Right lung (tissue), 5 donors: ENCODE results near the gene FGD6. TPM values are rescaled to one million over a fixed set of nuclear protein-coding genes. Genes with fewer than 3 reads are reported as not detected.
"Not testable (repeated sequence)": the region's sequence is repeated elsewhere in the genome, so short reads cannot be mapped to it uniquely, and the experiment has no call there.

Source experiments
- DNase-seq, 2 donors: peaks; one replicate each; pipeline ENCODE4 v3.0.0-alpha.2; 2013
- polyA plus RNA-seq, 5 donors: library from polyadenylated mRNA; unstranded; fragments of 120-200 nt; gene quantifications; one replicate each; pipeline versions ENCODE4 v1.2.1 to v1.2.3, GENCODE V29; 2013; ENCODE audit warnings: inconsistent platforms in 1 of 5, low replicate concordance in 1 of 5; ENCODE audit not compliant: insufficient read length in 5 of 5, insufficient read depth in 1 of 5

Gene FGD6
- polyA plus RNA-seq, 5 donors, result 9.5 to 19.9 (median 15.7) TPM

DNA sequence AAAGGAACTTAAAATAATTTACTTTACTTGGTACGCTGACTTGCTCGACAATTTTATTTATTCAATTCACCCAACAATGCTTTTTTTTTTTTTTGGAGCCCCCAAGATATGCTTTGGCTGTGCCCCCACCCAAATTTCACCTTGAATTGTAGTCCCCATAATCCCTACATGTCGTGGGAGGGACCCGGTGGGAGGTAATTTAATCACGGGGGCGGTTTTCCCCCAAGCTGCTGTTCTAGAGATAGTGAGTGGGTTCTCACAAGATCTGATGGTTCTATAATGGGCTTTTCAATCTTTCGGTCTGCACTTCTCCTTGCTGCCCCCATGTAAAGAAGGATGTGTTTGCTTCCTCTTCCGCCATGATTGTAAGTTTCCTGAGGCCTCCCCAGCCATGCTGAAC is 10.4 kb downstream of the FGD6 start:
- DNase-seq, result no peak

DNA sequence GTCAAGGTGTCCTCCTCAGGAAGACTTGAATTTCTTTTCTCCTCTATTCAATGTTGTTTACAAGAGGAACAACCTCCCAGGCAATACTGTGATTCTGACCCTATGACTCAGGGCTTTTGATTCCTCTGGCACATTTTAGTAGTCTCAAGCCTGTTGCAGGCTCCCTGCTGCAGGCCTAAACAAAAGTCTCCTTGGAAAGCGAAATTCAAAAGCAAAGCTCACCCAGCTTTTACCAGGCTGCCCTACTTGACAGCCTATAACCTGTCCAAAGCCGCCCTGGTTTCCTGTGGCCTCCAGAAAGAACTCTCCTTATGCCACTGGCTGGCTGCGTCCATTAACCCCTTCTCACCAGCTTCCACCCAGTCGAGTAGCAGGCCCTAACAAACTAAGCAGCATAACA is 11.6 kb downstream of the FGD6 start:
- no peak for DNase-seq

GRCh38 chr12:95205016-95205624 is 12.1 kb downstream of the FGD6 start:
- DNase-seq, result no peak

GRCh38 chr12:95204141-95204866 is 13.0 kb downstream of the FGD6 start:
- DNase-seq, result no peak

DNA sequence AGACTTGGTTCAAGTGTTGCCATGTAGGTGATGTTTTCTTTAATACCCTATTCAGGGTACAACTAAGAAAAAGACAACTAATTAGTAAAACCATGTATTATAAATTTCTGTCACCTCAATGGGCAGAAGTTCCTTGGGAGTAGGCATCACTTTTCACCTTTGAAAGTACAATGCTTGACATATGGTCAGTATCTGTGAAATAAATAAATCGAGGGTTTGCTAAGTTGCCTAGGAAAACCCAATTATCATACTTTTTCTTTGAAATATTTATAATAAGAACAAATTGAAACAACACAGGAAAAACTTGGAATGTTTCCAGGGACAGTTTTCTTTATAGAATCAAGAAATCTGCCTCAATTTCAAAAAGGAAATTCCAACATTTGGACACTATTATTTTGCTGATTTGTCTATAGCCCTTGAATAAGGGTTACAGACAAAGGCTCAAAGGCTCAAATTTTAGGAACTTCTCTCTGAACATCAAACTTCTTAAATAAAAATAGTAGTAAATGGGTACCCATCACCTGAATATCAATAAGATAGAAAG is 13.7 kb downstream of the FGD6 start:
- DNase-seq, result no peak

- no peak for DNase-seq
Observed at GRCh38 chr12:95202691-95203486, 14.4 kb downstream of the FGD6 start.

DNA sequence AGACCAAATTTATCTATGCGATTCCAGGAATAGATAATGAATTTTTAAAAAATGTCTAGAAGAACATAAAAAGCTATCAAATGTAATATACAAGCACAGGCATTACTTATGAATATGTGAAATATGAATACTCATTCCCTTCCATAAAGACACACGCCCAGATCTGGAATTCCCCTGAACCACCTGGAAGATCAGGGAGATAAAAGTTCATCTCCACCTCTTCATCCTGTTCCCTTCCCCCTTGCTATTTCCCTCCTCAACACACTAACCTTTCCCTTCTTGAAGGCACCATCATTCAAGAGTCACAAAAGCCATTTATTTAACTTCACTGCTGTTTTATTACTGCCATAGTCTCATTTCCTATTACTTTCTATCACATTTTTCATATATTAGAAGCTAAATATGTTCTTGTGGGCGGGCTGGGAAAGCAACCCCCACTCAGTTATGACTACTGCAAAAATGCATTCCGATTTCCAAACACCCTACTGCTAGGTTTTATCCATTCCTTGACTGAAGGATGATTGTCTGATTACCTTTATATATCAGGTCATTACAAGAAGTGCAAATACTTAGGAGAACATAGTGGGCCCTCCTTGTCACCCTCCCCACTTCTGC is 16.1 kb downstream of the FGD6 start:
- DNase-seq, result no peak

GRCh38 chr12:95200128-95200894 is 17.0 kb downstream of the FGD6 start:
- DNase-seq, result peak in 1 of 2 donors; percentile 29

DNA sequence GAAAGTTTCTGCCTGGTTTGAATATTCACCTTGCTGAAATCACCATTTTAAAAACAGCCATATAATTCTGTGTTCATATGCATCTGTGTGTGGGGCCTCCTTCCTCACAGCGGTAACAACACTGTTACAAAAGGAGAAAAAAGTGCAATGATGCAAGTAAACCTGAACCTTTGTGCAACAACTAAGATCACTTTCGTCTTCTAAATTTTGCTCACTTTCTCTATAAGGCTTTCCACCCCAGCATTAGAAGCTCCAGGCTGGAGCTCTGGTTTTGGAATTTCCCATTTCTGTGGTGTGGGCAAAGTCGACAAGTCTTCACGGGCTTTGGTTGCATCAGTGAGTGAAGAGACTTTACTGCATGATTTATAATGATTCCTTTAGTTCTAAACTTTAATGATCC is 18.4 kb downstream of the FGD6 start:
- DNase-seq, result no peak

DNA sequence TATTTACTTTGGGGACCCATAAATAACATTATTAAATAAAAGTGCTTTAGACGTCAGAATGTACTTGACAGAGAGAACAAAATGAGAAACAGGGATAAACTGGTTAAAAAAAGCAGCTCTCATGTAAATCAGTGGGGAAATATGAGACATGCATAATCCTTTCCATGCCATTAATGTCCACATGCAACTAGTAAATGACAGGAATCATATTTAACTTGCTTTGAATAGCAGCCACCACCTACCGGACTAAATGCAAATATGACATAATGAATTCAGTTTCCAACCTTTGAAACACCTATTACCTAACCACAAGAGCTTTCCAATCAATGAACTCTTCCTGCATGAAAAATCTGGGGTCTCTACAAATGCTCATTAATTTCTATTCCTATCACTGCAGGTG is 19.6 kb downstream of the FGD6 start:
- no peak for DNase-seq

- DNase-seq, result not testable (repeated sequence)
Observed at GRCh38 chr12:95196875-95197569, 20.2 kb downstream of the FGD6 start.

DNA sequence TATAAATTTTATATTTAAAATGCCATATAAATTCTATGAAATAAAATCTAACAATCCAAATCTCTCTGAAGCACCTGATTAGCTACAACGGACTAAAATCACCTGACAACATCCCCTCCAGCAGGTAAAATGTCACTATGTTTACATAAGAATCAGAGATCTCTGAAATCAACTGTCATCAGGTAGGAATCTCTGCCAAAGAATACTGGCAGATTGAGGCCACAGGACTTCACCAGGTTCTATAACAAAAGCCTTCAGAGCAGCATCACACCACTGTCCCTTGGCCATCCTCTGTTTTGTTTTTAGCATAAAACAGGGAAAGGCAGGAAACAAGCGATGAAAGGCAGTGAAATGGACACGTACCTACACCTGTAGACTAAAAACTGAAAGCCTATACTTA is 22.1 kb downstream of the FGD6 start:
- no peak for DNase-seq

DNA sequence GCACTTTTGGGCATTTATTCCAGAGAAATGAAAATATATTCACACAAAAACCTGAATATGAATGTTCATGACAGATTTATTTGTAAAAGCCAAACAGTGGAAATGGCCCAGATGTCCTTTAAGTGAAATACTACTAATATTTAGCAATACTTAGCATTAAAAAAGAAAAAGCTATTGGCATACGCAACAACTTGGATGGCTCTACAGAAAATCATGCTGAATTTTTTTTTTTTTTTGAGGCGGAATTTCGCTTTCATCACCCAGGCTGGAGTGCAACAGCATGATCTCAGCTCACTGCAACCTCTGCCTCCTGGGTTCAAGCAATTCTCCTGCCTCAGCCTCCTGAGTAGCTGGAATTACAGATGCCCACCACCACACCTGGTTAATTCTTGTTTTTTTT is 24.1 kb downstream of the FGD6 start:
- peak in 1 of 2 donors; percentile 39 for DNase-seq

GRCh38 chr12:95192271-95192670 is 25.0 kb downstream of the FGD6 start:
- no peak for DNase-seq

DNA sequence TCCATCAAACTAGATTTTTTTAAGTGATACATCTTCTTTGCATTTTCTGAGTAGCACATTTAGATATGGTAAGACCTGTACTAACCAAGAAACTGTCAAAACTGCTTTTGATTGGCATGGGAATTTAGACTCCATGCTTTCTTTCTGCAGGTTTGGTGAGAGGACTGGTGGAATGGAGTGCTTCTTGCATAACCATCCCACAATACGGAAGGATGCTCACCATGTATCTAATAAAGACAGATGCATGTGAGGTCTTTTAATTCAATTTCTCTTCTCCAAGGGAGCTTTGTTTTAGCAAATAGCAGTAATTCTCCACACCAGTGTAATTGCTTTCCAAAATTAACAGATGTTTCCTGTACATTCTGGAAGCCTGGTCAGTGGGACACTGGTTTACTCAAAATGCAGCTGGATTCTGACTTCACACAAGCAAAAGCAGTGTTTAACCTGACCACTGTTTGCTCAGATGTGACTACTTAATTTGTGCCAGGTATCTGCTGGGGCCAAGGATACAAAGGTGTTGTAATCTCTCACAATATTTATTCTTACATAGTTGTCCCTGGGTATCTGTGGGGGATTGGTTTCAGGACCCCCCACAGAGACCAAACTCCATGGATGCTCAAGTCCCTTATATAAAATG is 26.1 kb downstream of the FGD6 start:
- DNase-seq, result no peak

GRCh38 chr12:95187865-95188415 is 29.3 kb downstream of the FGD6 start:
- DNase-seq, result no peak

GRCh38 chr12:95185854-95186253 is 31.4 kb downstream of the FGD6 start:
- no peak for DNase-seq

DNA sequence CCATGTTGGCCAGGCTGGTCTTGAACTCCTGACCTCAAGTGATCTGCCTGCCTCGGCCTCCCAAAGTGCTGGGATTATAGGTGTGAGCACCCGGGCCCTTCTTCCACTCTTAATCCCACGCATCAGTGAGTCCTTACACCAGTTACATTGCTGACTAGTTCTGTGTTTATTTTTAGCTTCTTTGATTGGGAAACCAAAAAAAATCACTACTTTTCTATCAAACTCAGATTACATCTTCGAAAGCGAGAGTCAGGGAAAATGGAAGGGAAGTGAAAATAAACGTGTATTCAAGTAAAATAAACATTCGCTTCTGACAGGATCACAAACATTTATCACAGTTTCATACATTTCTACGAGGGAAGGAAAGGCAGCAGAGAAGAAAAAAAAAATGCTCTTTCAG is 32.2 kb downstream of the FGD6 start:
- no peak for DNase-seq

DNA sequence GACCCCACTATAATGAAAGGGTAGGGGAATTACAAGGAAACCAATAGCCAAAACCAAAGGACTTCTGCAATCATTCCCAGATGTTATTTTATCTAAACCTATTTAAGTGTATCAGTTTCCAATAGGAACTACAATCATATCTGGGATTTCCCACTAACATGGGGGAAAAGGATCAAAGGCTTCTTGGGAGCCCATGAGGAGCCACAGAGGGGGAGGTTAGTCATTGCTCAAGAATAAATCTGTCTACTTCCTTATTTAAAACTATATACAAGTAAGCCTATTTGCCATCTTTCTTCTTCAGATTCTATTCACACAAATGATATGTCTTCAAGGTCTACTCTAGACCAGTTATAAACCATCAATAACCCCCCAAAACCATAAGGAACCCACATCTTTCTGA is 33.1 kb downstream of the FGD6 start:
- DNase-seq, result no peak

DNA sequence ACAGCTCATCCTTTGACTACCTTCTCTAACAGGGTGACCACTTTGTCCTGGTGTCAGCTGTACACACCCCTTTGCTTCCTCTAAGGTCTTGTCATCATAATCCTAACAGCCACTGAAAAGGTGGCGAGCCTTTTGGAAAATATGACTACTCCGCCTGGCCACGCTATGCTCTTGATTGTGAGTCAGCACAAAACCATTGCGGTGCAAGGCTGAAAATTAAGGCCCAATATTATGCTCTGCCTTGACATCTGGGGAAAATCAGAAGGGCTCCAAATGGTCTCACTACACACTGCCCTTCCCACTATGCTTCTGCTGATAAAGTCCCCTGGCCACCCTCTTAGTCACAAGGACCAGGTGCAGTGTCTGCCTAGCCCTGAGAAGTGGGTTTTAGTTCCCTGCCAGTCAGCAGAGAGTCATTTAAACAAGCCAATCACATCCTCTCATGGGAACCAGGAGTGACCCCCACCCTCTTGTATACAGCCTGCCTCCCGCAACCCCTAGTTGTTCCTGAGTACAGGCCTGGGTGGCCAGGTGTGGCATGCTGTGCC is 34.3 kb downstream of the FGD6 start:
- no peak for DNase-seq
